ENCODE measurements around the gene ZNF791. TPM values are rescaled to one million over a fixed set of nuclear protein-coding genes. Genes with fewer than 3 reads are reported as not detected.

Gene ZNF791
- total and polyA plus RNA-seq, 4 donors: 17.4 to 20.8 (median 18.4) TPM

- no peak overlapping the region for H3K4me3 ChIP-seq (ENCODE audit: low read depth, low read length)
- no peak overlapping the region for H3K27ac ChIP-seq (ENCODE audit: low read depth, low read length)
- H3K4me1 ChIP-seq (ENCODE audit: control insufficient read depth, insufficient read depth, low read length): peaks cover 33% of the 10 kb centered on the region
- no peaks in the 10 kb centered on the region for H3K27me3 ChIP-seq (ENCODE audit: control insufficient read depth, insufficient read depth, low read length)
- no peak for DNase-seq (ENCODE audit: low read depth in 4 of 6, low spot score in 6 of 6)
- peaks cover 62% of the 10 kb centered on the region for H3K36me3 ChIP-seq (ENCODE audit: control insufficient read depth, insufficient read depth, low read length)
- no peaks in the 10 kb centered on the region for H3K9me3 ChIP-seq (ENCODE audit: control insufficient read depth, insufficient read depth, low read length)
- WGBS (ENCODE audit: insufficient coverage): 77% methylated on average over 28 of the region's 29 CpGs
These were observed 53.9 kb downstream of the ZNF791 start for GRCh38 chr19:12664406-12665280.

- no peak overlapping the region for H3K27ac ChIP-seq (ENCODE audit: low read depth, low read length)
- WGBS (ENCODE audit: insufficient coverage): 90% methylated on average over 10 of the region's 10 CpGs
- peaks cover 60% of the 10 kb centered on the region for H3K36me3 ChIP-seq (ENCODE audit: control insufficient read depth, insufficient read depth, low read length)
These were observed 54.5 kb downstream of the ZNF791 start for GRCh38 chr19:12665281-12665573.

GRCh38 chr19:12665671-12666264 is 55.0 kb downstream of the ZNF791 start:
- H3K27me3 ChIP-seq (ENCODE audit: control insufficient read depth, insufficient read depth, low read length): no peaks in the 10 kb centered on the region
- H3K36me3 ChIP-seq (ENCODE audit: control insufficient read depth, insufficient read depth, low read length): peaks cover 59% of the 10 kb centered on the region
- H3K9me3 ChIP-seq (ENCODE audit: control insufficient read depth, insufficient read depth, low read length): no peaks in the 10 kb centered on the region
- peaks cover 43% of the 10 kb centered on the region for H3K4me1 ChIP-seq (ENCODE audit: control insufficient read depth, insufficient read depth, low read length)
- 47% methylated on average over 3 of the region's 12 CpGs for WGBS (ENCODE audit: insufficient coverage)
- DNase-seq (ENCODE audit: low read depth in 4 of 6, low spot score in 6 of 6): no peak
- no peak overlapping the region for H3K27ac ChIP-seq (ENCODE audit: low read depth, low read length)
- peak overlapping the region; percentile 78 for H3K4me3 ChIP-seq (ENCODE audit: low read depth, low read length)

More at GRCh38 chr19:12665281-12665573, 54.5 kb downstream of the ZNF791 start:
- H3K9me3 ChIP-seq (ENCODE audit: control insufficient read depth, insufficient read depth, low read length): no peaks in the 10 kb centered on the region
- H3K4me3 ChIP-seq (ENCODE audit: low read depth, low read length): no peak overlapping the region
- no peaks in the 10 kb centered on the region for H3K27me3 ChIP-seq (ENCODE audit: control insufficient read depth, insufficient read depth, low read length)
- no peak for DNase-seq (ENCODE audit: low read depth in 4 of 6, low spot score in 6 of 6)
- H3K4me1 ChIP-seq (ENCODE audit: control insufficient read depth, insufficient read depth, low read length): peaks cover 38% of the 10 kb centered on the region

GRCh38 chr19:12666265-12667048 is 55.7 kb downstream of the ZNF791 start, which contains the start of the genes MAN2B1 and WDR83:
TSS of gene MAN2B1 (minus strand) at chr19:12666742. CDS start at chr19:12666701, 41 bp downstream.
TSS of gene WDR83 (plus strand) at chr19:12666807. CDS start at chr19:12669791, 2,984 bp downstream.
- peak within 1 kb of the TSS; percentile 61 for H3K27ac ChIP-seq (ENCODE audit: low read depth, low read length)

GRCh38 chr19:12667731-12668302 is 57.1 kb downstream of the ZNF791 start:
- no peak for DNase-seq (ENCODE audit: low read depth in 4 of 6, low spot score in 6 of 6)
- Histone ChIP-seq H3K4me3 (ENCODE audit: low read depth, low read length) (no peak overlapping the region), H3K27ac (ENCODE audit: low read depth, low read length) (no peak overlapping the region), H3K36me3 (ENCODE audit: control insufficient read depth, insufficient read depth, low read length) (peaks cover 54% of the 10 kb centered on the region), H3K27me3 (ENCODE audit: control insufficient read depth, insufficient read depth, low read length) (no peaks in the 10 kb centered on the region), H3K9me3 (ENCODE audit: control insufficient read depth, insufficient read depth, low read length) (no peaks in the 10 kb centered on the region), H3K4me1 (ENCODE audit: control insufficient read depth, insufficient read depth, low read length) (peaks cover 44% of the 10 kb centered on the region)
- 82% methylated on average over 2 of the region's 4 CpGs for WGBS (ENCODE audit: insufficient coverage)

More at GRCh38 chr19:12666265-12667048, 55.7 kb downstream of the ZNF791 start, which contains the start of the genes MAN2B1 and WDR83:
- peak in 5 of 6 donors; percentile 49 to 94 (median 76) for DNase-seq (ENCODE audit: low read depth in 4 of 6, low spot score in 6 of 6)
- H3K4me1 ChIP-seq (ENCODE audit: control insufficient read depth, insufficient read depth, low read length): peaks cover 44% of the 10 kb centered on the region
- H3K27me3 ChIP-seq (ENCODE audit: control insufficient read depth, insufficient read depth, low read length): no peaks in the 10 kb centered on the region
- WGBS (ENCODE audit: insufficient coverage): 1% methylated on average over 46 of the region's 46 CpGs
- peak within 1 kb of the TSS; percentile 78 for H3K4me3 ChIP-seq (ENCODE audit: low read depth, low read length)
- H3K9me3 ChIP-seq (ENCODE audit: control insufficient read depth, insufficient read depth, low read length): no peaks in the 10 kb centered on the region
- peaks cover 55% of the 10 kb centered on the region for H3K36me3 ChIP-seq (ENCODE audit: control insufficient read depth, insufficient read depth, low read length)

GRCh38 chr19:12668346-12668745 is 57.6 kb downstream of the ZNF791 start:
- H3K27ac ChIP-seq (ENCODE audit: low read depth, low read length): peak overlapping the region; percentile 95
- DNase-seq (ENCODE audit: low read depth in 4 of 6, low spot score in 6 of 6): no peak
- no peaks in the 10 kb centered on the region for H3K9me3 ChIP-seq (ENCODE audit: control insufficient read depth, insufficient read depth, low read length)
- H3K4me1 ChIP-seq (ENCODE audit: control insufficient read depth, insufficient read depth, low read length): peaks cover 44% of the 10 kb centered on the region
- H3K36me3 ChIP-seq (ENCODE audit: control insufficient read depth, insufficient read depth, low read length): peaks cover 54% of the 10 kb centered on the region
- 92% methylated on average over 6 of the region's 8 CpGs for WGBS (ENCODE audit: insufficient coverage)
- no peaks in the 10 kb centered on the region for H3K27me3 ChIP-seq (ENCODE audit: control insufficient read depth, insufficient read depth, low read length)
- H3K4me3 ChIP-seq (ENCODE audit: low read depth, low read length): peak overlapping the region; percentile 99

GRCh38 chr19:12668932-12669269 is 58.2 kb downstream of the ZNF791 start:
- H3K9me3 ChIP-seq (ENCODE audit: control insufficient read depth, insufficient read depth, low read length): no peaks in the 10 kb centered on the region
- WGBS (ENCODE audit: insufficient coverage): under 1% methylated on average over 24 of the region's 24 CpGs
- H3K4me3 ChIP-seq (ENCODE audit: low read depth, low read length): peak overlapping the region; percentile 99
- H3K4me1 ChIP-seq (ENCODE audit: control insufficient read depth, insufficient read depth, low read length): peaks cover 44% of the 10 kb centered on the region
- H3K36me3 ChIP-seq (ENCODE audit: control insufficient read depth, insufficient read depth, low read length): peaks cover 54% of the 10 kb centered on the region
- DNase-seq (ENCODE audit: low read depth in 4 of 6, low spot score in 6 of 6): peak in 2 of 6 donors; percentile 47 to 58
- H3K27me3 ChIP-seq (ENCODE audit: control insufficient read depth, insufficient read depth, low read length): no peaks in the 10 kb centered on the region
- peak overlapping the region; percentile 95 for H3K27ac ChIP-seq (ENCODE audit: low read depth, low read length)

GRCh38 chr19:12669270-12670158 is 58.8 kb downstream of the ZNF791 start:
- Histone ChIP-seq H3K4me1 (ENCODE audit: control insufficient read depth, insufficient read depth, low read length) (peaks cover 44% of the 10 kb centered on the region), H3K9me3 (ENCODE audit: control insufficient read depth, insufficient read depth, low read length) (no peaks in the 10 kb centered on the region), H3K27ac (ENCODE audit: low read depth, low read length) (peak overlapping the region; percentile 95), H3K4me3 (ENCODE audit: low read depth, low read length) (peak overlapping the region; percentile 99), H3K27me3 (ENCODE audit: control insufficient read depth, insufficient read depth, low read length) (no peaks in the 10 kb centered on the region), H3K36me3 (ENCODE audit: control insufficient read depth, insufficient read depth, low read length) (peaks cover 54% of the 10 kb centered on the region)
- peak; percentile 68 to 95 (median 86) for DNase-seq (ENCODE audit: low read depth in 4 of 6, low spot score in 6 of 6)
- WGBS (ENCODE audit: insufficient coverage): under 1% methylated on average over 62 of the region's 64 CpGs
